ENCODE results near the gene LMX1A.
A peak's percentile ranks its signal among the peaks of the same experiment; 100 is the strongest.

LMX1A gene

DNA sequence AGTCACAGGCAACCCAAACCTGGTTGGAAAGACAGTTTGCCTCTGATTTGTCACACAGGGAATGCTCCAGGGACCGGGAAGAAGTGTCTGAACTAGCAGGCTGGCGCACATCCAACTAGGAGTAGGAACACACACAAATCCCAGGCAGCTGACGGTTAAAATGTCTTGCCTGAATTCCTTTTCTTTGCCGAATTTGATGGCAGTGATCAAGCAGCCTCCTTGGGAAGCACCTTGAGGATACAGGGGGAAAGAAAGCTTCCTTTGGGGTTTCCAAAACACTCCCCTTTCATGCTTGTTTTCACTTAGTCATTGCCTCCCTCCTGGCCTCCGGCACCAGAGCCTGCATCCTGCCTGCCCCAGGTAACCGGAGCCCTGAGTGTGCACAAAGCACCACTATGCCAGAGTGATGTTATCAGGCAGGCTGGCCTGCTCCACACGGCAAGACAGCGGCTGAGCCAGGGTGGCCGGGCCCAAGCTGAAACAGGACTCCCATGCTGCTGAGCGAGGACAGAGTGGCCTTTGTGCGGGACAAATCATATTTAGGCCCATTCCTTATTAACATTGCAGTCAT, 193.8 kb downstream of the LMX1A start:
- DNase-seq (ENCODE audit: low spot score), result no peak

GRCh38 chr1:165161130-165161529, 195.4 kb downstream of the LMX1A start:
- DNase-seq (ENCODE audit: low spot score), result no peak

DNA sequence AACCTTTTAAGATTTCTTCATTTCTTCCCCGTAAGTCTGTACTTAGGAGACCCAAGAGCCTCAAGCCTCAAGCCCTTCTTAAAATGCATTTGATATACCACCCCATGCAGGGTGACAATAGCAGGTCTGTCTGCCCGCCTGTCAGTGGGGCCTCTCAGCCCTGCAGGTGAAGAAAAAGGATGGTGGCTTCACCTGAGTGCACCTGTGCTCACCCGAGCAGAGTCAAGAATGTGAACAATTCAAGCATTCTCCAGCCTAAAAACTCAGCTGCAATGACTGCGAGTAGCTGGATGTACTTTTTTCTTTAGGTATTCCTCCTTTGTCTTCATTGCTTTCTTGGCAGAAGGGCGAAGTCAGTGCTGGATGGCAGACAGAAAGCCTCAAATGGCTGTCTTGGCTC, 203.3 kb downstream of the LMX1A start:
- DNase-seq (ENCODE audit: low spot score), result no peak

DNA sequence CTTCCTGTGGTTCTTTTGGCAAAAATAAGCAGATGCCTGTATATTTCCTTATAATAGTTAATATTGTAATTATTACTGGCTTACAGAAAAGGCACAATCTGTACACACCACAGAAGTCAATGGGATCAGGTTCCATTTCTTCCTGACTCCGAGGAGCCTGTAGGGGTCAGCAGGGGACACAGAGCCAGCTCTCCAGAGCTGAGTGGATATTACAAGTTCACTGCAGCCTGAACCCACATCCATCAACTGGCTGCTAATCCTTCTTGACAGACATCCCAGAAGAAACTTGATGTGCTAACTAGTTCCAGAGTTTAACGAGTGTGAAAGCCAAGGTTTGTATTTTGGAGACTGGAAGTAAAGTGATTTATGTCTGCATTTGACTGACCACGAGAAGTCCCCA, 203.8 kb downstream of the LMX1A start:
- no peak for DNase-seq (ENCODE audit: low spot score)

DNA sequence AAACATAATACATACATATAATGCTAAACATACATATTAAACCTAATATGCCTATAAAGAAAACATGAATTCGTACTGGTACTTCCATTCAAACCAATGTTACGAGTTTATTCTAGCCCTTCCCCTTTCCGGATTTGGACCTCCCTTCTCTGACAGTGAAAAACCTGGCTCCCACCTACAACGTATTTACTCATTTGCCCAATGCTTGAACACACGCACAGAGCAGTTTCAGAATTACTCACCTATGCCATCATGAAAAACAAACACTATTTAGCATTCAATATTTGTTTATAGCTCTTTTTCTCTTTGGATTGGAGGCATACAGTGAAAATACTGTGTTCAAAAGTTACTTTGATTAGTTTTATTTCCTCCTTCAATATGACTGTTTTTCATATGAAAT, 204.4 kb downstream of the LMX1A start:
- DNase-seq (ENCODE audit: low spot score), result peak; percentile 10
